ENCODE results near the gene TARDBP.
"Not testable (repeated sequence)": the region's sequence is repeated elsewhere in the genome, so short reads cannot be mapped to it uniquely, and the experiment has no call there.

Gene TARDBP

DNA sequence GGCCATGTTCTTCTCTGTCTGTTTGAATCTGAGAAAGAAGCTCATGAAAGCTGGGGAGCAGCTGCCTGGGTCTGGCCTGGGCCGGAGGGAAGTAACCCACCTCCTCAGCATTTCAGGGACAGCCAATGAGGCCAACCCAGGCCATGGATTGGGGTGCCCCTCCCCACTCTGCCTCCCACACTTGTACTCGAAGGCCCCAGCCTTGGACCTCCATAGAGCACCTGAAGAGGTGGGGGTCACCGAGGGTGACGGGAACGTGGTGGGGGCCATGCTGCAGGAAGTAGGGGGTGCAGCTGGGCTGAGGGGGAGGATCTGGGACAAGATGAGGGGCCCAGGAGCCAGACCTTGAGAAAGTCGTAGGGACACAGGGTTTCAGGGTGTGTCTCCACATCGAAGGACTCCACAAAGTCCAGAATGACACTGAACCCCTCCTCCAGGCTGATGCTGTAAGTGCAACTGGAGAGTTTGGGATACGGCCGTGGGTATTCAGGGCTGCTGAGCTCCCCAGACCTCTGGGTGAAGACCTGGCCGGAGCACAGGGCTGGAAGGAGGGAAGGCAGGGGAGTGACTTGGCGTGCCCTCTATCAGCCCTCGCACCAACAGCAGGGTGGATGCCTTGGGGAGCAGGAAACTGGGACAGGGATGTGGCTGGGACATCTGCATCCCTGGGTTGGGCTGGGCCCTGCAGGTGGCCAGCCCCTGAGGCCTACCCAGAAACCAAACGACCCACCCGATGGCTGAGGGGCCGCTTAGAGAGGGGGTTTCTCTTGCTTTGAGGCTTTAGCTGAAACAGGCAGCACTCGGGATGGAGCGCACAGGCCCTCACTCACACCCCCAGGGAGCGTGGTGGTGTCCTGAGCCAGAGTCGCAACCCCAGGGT is 30.8 kb downstream of the TARDBP start:
- DNase-seq (ENCODE audit: low read depth), result no peak

DNA sequence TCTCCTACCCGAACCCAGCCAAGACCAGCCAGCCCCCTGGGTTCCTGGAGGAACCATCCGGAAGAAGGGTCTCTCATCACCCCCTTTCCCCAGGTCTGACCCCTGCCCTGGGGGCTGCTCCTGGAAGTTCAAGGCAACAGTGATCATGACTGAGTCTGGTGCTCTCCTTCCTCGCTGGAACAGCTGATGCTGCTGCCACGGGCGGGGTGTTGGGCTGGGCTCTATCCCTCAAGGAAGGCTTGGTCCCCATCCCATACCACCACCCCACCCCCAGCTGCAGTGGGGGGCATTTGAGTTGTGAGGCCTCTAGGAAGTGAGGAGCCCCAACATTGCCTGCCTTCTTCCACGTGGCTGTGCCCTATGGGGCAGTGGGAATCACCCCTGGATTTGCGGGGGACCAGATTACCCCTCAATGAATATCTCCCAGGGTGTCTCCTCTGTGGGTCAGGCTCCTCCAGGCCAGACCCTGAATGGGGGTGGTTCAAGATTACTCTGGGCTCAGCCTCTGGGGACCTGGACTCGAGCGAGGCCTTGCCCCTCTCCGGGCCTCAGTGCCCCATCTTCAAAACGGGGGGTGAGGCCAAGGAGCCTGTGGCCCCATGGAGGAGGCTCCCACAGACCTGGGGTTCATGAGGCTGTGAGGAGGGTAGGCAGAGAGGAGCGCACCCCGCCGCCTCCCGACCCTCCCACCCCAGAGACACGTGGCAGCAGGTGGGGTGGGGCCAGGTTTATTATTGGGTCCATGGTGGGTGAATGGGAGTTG is 31.8 kb downstream of the TARDBP start:
- DNase-seq (ENCODE audit: low read depth), result no peak

DNA sequence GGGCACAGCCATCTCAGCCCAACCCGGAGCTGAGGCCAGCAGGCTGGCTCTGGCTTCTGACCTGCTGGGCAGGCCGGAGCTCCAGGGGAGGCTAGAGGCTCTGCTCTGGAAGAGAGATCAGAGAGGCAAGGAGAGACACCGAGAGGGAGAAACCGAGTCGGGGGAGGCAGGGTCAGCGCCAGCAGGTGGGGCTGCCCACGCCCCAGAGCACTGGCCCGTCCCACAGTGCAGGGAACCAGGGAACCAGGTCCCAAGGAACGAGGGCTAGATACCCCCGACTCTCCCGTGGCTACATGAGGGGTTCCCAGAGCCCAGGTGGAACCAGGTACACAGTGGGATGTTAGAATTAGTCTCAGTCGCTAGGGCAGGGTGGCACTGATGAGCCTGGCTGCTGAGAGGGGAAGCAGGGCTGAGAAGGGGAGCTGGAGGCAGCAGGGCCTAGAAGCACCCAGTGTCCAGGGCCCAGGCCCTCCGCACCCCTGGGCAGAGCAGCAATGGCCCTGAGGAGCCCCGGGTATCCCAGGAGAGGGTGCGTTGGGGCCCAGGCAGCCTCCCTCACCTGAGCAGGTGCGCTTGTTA is 32.5 kb downstream of the TARDBP start:
- no peak for DNase-seq (ENCODE audit: low read depth)

DNA sequence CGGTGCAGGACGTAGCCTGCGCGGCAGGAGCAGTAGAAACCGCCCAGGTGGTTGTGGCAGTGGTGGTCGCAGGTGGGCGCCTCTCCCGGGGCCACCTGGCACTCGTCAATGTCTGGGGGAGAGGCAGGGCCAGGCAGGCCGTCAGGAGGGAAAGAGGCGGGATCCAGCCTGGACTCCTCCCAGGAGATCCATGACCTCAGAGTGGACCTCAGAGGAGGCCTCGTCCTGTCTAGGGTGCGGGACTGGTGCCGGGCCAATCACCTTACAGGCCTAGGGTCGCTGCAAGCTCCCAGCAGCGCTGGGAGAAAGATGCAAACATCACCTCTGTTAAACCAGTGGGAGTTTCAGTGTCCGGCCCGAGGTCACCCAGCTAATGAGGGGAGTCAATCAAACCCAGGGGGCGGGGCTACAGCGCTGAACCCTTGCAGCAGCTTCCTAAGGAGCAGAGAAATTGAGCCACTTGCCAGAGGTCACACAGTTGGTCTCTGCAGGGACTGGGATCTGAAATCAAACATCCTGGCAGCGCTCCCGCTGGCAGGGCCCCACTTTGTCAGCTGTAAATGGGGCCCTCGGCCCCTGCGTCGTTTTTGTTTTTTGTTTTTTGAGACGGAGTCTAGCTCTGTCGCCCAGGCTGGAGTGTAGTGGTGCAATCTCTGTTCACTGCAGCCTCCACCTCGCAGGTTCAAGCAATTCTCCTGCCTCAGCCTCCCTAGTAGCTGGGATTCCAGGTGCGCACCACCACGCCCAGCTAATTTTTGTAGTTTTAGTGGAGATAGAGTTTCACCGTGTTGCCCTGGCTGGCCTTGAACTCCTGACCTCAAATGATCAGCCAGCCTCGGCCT is 33.2 kb downstream of the TARDBP start:
- DNase-seq (ENCODE audit: low read depth), result no peak

DNA sequence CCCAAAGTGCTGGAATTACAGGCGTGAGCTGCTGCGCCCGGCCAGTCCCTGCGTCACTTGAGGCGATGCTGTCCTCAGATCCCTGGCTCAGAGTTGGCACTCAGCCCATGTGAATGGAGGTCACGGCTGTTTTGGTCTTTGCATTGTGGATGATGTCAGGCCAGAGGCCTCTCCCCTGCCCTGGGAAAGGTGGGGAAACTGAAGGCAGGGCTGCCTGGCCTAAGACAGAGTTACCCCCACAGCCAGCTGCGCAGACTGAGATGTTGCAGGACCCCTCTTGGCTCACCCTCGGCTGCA is 33.8 kb downstream of the TARDBP start:
- no peak for DNase-seq (ENCODE audit: low read depth)

DNA sequence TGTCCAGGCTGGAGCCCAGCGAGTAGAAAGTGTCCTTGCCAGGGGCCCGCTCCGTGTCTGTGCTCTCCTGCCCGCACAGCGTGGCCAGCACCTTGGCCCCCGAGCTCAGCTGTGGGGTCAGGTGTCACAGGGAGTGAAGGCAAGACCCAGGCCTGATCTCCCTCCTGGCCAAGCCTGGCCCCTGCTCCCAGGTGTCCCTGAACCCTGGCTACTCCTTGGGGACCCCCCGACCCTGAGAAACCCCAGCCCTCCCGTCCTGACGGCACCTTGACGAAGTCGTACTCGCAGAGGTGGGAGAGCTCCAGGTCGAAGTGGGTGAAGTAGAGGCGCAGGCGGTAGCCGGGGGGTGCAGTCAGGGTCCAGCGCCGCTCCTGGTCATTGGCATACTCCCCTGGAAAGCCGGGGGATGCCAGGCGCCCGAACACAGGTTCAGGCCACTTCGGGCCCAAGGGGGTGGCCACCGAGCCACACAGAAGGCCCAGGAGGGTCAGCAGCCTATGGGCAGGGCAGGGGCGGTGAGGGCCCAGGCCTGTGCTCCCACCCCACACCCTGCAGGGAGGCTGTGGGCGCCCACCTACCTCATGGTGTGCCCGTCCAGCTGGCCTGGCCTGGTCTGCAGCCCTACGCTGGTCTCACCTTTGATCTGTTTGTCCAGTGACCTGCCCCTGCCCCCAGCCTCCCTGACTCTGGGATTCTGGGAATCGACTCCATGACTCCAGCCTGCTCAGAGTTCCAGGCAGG is 34.3 kb downstream of the TARDBP start, which contains the start of gene MASP2:
MASP2 (minus strand) TSS at position 615 of the 741 bp plus-strand sequence; CDS start at position 583, 32 bp downstream.
- DNase-seq (ENCODE audit: low read depth), result no peak

DNA sequence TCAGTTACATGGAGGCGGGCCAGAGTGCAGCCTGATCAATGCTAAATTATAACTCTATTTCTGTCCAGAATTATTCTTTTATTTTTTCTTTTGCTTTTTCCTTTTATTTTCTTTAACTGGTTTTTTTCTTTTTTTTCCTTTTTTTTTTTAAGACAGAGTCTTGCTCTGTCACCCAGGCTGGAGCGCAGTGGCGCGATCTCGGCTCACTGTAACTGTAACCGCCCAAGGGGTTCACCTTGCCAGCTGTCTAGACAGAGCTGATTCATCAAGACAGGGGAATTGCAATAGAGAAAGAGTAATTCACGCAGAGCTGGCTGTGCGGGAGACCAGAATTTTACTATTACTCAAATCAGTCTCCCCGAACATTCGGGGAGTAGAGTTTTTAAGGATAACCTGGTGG is 38.7 kb downstream of the TARDBP start:
- not testable (repeated sequence) for DNase-seq (ENCODE audit: low read depth)

DNA sequence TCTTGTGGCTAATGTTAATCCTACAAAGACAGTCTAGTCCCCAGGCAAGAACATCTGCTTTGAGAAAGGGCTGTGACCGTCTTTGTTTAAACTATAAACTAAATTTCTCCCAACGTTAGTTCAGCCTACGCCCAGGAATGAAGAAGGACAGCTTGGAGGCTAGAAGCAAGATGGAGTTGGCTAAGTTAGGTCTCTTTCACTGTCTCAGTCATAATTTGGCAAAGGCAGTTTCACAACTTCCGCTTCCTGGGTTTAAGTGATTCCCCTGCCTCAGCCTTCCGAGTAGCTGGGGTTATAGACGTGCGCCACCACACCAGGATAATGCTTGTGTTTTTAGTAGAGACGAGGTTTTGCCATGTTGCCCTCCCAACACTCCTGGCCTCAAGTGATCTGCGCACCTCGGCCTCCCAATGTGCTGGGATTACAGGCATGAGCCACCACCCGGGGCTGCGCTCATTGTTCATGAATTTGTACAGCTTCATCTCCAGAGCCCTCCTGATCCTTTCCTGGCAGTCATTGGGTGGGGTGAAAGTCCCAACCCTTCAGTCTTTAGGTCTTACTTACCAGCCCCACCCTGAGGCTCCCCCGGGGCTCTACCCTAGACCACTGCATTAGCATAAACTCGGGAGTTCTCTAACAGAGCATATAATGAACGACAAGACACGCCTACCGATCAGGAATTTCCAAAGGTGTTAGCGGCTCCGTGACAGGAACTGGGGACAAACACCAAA is 39.5 kb downstream of the TARDBP start:
- no peak for DNase-seq (ENCODE audit: low read depth)

DNA sequence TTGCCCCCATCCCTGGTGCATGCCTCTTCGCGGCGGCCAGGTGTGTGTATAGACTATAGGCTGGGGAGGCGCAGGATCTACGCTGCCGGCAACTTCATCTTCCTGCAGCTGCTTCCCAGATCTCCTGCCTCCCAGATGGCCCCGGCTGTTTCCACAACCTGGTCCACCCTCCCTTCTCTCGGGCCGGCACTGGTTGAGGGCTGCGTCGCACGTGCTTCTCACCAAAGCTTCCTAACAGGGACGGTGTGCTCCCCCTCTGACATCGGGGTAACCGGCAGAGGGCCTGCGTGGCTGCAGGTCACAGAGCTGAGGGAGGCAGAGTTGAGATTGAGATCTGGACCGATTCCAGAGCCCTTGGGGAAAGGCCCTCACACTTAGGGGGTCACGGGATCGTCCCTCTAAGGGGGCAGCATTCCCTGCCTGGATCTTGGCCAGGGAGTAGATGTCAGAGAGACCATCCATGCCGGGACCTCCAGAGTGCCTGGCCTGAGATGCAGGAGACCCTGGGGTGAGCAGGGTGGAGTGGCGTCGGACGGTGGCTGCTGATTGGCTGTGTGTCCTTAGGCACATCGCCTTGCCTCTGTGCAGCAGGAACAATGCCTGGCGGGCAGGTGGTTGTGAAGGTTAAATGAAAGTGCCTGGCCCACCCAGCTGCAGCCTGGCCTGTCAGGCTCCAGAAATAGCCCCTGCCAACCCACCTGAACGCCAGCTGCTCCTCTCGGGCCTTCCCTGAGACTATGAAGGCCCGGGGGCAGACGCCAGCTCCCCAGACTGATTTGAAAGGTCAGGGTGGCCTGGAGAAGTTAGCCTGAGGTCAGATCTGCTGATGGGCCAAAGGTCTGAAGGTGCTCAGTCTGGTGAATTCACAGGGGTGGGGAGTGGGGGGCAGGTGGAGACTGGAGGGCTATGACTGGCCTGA is 40.6 kb downstream of the TARDBP start:
- DNase-seq (ENCODE audit: low read depth), result no peak

DNA sequence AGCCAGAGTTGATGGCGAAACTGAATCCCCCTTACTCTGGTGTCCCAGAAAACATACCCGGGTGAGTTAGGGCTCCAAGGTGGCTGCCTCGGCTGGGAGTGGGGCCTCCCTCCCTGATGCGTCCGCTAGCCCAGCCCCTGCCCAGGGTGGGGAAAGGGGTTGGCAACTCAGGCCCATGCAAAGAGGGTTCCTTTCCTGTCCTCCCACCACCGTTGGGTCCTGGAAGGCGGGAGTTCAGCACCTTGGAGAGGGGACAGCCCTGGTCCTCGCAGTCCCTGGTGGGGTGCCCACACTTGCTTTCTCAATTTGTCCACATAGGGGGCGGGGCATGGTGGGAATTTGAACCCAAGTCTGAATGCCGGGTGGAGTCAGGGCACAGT is 41.3 kb downstream of the TARDBP start:
- no peak for DNase-seq (ENCODE audit: low read depth)

DNA sequence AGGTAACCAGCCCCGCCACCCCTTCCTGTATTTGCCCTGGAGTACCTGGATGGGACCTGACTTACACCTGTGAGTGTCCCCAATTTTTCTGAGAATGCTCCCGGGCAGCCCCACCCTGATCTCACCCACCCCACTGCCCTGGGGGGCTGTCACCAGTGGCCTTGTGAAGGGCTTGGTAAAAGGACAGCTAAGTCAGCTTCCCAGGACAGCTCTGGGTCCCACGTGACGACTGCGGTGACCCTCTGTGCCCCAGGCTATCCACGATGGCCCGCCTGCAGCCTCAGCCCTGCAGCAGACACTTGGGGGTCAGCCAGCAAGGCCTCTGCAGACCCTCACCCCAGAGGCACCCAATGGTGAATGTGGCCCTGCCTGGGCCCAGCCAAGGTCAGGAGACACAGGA is 41.7 kb downstream of the TARDBP start:
- no peak for DNase-seq (ENCODE audit: low read depth)

DNA sequence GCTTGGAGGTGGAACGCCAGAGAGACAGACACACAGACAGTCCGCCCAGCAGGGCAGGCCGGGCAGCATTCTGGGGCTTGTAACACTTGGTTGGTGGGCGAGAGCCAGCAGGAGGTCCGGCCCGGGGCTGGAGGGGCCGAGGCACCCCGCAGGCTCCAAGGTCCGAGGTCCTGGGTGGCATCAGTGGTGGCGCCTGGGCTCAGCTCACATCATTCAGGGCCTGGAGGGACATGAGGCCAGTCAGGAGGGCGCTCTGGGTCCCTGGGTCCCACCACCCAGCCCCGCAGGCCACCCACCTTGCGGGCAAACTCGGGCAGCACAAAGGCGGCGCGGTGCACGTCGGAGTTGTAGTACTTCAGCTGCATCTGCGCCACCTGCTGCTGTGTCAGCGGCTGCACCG is 42.2 kb downstream of the TARDBP start:
- DNase-seq (ENCODE audit: low read depth), result no peak

DNA sequence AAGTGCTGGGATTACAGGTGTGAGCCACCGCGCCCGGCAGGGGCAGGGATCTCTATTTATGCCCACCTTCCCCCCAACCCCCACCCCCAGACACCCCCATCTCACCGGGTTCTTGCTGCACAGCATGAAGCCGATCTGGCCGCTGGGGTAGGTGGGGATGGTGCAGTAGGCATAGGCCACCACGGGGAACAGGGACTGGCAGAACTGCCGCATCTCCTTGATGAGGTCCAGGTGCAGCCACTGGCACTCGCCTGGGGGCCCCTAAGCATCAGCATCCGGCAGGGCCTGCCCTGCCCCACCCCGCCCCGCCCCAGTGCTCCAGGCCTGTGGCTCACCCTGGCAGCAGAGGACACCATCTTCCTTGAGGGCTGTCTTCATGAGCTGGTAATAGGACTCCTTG is 43.2 kb downstream of the TARDBP start:
- no peak for DNase-seq (ENCODE audit: low read depth)

DNA sequence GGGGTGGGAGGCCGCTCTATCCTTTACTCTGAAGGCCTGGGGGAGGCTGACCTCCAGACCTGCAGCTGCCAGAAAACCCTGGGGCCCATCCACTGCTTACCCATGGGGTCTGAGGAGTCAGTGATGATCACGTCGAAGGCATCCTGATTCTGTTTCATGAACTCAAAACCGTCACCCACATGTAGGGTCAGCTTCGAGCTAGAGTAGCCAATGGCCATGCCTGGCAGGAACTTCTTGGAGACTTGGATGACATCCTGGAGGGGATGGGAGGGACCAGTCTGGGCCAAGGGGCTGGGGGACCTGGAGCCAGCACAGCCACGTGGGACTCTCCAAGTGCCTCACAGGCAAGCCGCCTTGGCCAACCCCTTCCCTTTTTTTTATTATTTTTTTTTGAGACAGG is 44.0 kb downstream of the TARDBP start:
- DNase-seq (ENCODE audit: low read depth), result no peak

DNA sequence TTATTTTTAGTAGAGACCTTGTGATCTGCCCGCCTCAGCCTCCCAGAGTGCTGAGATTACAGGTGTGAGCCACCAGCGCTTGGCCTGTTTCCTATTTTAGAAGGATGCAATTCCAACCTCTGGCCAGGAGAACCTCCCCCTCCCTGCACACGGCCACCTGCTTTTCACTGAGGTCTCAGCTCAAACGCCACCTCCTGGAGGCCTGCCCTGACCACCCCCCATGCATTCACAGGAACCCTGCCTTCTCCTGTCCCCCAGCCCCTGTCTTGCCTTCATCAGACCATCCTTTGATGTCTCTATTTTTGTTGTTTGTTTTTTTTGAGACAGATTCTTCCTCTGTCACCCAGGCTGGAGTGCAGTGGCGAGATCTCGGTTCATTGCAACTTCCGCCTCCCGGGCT is 45.0 kb downstream of the TARDBP start:
- DNase-seq (ENCODE audit: low read depth), result no peak

DNA sequence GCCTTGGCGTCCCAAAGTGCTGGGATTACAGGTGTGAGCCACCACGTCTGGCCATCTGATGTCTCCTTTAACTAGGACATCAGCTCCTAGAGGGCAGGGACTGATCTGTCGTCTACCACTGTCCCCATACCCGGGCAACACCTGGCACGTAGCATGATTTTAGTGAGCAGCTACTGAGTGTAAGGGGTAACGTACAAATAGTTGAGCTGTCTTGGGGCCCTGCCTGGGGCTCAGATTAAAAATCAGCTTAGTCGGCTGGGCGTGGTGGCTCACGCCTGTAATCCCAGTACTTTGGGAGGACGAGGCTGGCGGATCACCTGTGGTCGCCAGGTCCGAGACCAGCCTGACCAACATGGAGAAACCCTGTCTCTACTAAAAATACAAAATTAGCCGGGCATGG is 45.6 kb downstream of the TARDBP start:
- DNase-seq (ENCODE audit: low read depth), result no peak

DNA sequence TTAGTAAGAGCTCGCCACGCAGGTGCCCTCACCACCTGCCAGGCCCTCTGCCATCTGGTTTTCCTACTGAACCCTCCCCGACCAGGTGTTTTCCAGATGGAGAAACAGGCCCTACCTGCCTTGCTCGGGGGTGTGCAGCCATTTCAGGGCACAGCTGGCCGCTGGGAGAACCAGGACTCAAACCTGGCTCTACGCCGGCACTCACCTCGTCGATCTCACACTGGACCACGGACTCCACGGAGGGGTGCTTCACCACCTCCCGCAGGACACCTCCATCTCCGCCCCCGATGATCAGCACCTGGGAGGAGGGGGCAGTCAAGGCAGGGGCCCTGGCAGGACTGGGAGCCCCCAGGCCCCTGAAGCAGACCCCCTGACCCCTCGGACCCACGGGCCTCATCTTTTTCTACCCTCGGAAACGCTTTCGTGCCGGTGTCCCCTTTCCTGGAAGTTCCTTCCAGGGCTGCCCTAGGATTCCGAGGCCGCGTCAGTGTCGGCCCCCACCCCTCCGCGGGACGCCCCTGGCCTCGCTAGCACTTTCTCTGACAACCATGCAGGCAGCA is 46.2 kb downstream of the TARDBP start:
- no peak for DNase-seq (ENCODE audit: low read depth)

DNA sequence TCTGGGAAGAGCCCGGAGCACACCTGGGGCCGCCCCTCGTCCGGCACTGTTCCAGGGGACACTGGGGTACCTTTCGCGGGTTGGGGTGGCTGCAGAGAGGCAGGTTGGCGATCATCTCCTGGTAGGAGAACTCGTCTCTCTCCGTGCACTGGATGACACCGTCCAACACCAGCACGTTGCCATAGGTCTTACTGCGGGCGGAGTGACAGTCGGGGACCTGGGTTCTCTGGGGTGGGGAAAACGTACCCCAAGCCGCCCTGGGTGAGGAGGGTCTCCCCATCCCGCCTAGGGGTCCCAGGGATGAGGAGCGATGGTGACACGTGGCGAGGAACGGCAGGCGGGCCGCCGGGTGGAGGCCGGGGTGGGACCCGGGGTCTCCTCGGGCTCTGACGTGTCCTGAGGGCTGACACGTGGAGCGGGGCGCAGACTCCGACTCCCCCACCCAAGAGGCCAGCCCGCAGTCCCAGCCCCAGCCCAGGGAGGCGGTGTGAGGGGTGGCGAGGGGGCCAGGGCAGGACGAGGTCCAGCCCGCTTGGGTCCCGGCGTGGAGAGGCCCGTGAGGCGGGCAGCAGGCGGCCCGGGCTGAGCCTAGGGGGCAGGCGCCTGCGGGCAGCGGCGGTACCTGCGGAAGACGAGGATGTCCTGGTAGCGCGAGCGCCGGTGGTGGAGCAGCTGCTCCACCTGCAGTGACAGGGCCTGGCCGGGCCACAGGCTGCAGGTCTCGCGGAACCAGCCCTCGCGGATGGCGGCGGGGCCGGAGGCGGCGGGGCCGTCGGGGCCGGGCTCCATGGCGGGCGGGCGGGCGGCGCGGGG is 46.9 kb downstream of the TARDBP start:
- no peak for DNase-seq (ENCODE audit: low read depth)

Measured in activated T-helper 1 cell treated with Interleukin-2 at 50 U/mL for 16 hours (primary cell).